HG02943 (cell line): Measurements from ENCODE around the gene DYRK3.
"Not testable (repeated sequence)": the region's sequence is repeated elsewhere in the genome, so short reads cannot be mapped to it uniquely, and the experiment has no call there.

ENCODE experiments used
- ATAC-seq: cut with Tn5 transposase; IDR thresholded peaks from one replicate; pipeline ENCODE4 v1.9.1; 2021; ENCODE audit warnings: mild to moderate bottlenecking, low read depth, moderate library complexity; ENCODE audit not compliant: unreplicated experiment

Gene DYRK3

DNA sequence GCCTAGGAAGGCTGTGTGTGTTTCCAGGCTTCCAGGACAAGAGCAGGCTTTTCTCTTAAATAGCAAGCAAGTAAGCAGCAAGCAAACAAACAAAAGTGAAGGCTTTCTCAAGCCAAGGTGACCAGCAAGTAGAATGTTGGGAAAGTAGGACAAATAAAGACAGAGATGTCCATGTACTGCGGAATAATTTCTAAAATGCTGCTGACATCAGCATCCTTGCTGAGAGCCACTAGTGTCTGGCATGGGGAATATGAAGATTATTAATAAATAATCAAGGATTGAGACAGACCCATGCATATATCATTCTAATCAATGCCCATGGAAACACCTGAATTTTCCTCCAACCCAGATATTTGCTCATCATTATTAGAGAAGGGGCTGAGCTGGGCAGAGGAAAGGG lies 6.4 kb upstream of the DYRK3 start:
- ATAC-seq = no peak

DNA sequence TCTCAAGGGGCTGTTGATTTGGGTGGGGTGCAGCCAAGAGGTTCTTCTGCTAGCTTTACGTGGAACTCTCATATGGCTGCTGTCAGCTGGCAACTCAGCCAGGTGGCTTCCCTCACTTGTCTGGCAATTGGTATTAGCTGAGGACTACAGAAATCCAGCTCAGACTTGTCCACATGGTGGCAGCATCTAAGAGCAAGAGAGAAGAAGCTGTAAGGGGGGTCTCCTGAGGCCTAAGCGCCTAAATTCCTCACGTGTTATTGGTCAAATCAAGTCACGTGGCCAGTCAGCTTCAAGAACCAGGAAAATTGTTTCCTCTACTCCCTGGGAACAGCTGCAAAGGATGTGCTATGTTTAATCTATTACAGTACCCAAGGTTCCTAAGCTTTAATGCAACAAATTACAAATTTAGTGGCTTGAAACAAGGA lies 4.2 kb upstream of the DYRK3 start:
- ATAC-seq = no peak

DNA sequence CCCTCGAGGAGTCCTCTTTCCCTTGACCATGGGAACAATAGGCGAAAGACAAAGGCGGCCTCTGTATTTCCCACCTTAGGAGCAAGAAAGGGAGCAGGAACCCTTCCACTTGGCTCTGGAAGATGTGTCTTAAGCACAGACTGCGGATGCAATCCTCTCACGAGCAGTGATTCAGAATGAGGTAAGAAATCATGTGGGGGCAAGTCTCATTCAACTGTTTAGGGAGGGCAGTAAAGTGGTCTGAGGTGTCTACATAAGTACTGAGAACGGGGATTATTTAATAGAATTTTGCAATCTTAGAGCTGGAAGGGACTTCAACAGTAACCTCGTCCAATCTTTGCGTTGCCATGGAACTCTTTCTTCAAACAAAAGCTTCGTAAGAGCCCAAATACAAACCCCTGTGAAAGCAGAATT lies 1.6 kb upstream of the DYRK3 start:
- no peak for ATAC-seq

DNA sequence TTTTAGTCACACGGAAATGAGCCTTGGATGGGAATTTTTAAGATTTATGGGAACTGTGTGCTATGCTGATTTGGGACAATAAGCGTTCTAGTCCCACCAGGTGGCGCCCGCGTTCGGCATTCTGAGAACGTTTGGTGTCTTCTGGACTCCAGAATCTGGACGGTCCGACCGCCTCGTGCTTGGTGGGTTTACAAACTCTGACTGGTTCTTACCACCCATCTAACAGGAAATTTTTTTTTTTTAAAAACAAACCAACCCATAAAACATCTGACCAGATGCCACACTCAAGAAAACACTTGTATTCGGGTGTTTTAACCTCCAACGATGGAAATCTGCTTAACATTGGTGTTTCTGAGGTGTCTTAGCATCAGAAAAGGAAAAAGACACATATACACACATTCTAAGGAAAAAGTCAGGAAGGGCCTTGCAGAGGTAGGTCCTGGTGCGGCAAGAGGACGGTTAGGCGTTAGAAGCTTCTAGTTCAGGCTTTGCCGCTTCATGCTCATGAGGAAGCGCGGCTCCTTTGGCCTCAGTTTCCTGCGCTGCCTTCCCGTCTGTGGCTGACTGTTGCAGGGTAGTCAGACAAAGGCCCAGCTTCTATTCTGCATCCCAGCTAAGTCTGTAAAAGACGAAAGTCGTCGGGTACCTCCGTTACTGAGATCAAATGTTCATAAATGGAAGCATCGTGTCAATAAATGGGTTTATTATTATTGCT lies 814 bp upstream of the DYRK3 start:
- ATAC-seq = no peak

DNA sequence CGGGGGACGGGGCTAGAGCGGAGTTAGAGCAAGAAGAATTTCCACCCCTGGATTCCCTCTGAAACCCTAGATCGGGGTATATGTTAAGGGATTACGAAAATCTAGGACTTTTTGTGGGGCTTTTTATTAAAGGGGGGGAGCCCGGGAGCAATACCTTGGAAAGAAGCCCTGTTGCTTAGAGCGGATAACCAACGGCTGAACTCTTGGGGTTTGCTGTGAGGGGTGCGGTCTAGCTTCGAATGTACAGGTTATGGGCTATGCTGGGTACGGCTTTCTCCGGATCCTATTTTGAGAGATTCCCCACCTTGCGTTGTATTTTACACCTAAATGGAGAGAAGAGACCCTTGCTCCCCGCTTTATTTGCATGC lies 626 bp downstream of the DYRK3 start:
- ATAC-seq = no peak

DNA sequence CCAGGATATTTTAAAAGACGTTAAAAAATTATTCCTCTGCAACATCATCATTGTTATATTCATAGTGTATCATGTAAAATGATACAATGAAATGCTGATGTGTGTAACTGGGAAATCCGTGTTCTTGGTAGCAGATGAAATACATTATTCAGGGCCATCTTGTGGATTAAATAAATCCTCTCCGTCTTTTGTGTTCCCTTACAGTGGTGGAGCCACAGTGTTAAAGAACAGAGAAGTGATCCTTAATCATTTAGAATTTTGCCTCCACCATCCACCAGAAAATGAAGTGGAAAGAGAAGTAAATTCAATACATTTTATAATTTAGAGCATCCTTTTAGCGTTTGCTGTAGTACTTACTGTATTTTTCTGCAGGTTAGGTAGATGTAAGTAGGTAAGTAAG lies 1.3 kb downstream of the DYRK3 start:
- ATAC-seq = no peak

DNA sequence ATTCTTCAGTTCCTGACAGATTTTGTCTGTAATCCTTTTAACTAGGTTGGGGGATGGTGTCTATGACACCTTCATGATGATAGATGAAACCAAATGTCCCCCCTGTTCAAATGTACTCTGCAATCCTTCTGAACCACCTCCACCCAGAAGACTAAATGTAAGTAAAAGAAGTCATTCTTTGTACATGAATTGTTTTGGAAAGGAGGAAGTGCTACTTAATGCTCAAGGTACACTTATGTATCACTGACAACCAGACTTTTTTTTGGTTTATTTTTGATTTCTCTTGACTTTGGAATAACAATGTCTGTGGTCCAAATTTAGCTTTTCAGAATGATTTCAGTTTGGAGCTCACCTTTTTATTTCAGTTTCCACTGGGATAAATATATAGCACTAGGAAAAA lies 2.3 kb downstream of the DYRK3 start:
- ATAC-seq = no peak

DNA sequence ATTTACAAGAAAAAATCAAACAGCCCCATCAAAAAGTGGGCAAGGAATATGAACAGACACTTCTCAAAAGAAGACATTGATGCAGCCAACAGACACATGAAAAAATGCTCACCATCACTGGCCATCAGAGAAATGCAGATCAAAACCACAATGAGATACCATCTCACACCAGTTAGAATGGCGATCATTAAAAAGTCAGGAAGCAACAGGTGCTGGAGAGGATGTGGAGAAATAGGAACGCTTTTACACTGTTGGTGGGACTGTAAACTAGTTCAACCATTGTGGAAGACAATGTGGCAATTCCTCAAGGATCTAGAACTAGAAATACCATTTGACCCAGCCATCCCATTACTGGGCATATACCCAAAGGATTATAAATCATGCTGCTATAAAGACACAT lies 6.7 kb downstream of the DYRK3 start:
- not testable (repeated sequence) for ATAC-seq

DNA sequence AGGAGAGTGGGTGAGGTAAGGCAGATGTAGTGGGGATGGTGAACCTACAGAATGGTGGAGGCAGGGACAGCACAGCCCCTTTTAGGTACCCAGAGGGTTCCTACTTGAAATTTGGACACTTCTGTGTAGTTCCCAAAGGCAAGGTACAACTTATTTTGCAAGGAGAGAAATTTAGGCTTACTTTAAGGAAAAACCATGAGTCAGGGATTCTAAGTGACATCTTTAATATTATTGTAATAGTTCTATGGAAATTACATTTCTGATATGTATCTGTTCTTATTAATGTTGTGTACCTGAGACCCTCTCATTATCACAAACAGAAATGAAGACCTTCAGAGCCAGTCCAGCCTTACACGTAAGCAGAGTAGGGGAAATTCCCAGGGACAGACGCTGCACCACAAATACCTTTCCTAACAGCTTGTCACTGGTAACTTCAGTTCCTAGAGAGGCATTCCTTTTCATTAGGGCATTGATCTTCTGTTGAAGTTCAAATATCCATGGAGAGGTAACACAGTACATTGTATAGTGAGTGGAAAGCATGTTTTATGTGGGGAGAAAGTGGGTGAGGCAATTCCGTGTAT lies 7.9 kb downstream of the DYRK3 start:
- no peak for ATAC-seq

DNA sequence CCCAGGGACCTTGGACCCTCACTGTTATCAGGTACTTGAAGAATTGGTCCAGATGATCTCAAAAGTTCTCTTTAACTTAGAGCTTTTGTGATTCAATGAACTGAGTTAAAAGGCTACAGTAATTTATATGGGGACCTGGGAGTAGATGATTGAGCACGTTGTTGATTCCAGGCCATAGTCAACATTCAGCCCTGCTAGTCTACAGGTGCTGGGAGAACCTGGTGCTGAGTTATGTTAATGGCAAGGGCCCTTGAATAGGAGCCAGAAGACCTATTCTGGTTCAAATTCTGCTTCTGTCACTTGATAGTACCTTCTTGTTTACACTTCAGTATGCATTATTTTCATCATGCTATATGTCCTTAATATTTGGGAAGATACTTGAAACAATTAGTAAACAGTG lies 11.2 kb downstream of the DYRK3 start:
- ATAC-seq = no peak

DNA sequence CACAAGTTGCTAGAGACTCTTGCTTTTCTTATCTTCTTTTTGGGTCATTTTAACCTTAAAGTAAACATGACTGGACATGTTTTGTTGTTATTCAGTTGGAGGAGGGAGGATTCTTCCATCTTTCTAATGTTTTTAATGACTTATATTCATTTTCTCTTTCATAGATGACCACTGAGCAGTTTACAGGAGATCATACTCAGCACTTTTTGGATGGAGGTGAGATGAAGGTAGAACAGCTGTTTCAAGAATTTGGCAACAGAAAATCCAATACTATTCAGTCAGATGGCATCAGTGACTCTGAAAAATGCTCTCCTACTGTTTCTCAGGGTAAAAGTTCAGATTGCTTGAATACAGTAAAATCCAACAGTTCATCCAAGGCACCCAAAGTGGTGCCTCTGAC lies 11.9 kb downstream of the DYRK3 start:
- no peak for ATAC-seq

DNA sequence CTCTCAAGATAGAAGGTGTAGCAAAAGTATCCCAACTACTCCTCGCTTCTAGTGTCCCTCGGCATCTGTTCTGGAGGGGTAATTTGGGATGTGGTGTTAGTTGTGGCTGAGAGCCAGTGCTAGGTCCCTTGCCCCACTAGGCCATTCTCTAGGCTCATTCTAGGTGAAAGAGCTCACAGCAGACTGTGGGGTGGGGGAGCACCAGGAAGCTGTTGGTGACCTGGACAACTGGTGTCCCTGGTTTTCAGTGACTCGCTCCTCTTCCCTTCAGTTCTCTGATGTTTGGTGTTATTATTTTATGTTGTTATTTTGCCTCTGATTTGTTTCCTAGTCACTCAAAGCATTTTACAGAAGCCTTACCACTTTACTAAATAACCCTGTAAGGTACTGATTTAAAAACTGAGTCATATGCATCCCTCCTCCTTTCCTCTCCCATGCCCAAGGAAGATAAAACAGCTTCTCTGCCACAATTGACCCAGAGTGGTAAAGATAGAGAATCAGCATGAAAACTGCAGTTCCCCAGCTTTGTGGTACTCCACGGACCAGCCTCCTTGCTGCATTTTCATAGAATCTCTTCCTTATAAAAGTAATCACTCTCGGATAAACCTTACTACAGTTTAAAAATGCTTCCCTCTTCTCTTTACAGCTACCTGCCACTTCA lies 14.1 kb downstream of the DYRK3 start:
- ATAC-seq = no peak

DNA sequence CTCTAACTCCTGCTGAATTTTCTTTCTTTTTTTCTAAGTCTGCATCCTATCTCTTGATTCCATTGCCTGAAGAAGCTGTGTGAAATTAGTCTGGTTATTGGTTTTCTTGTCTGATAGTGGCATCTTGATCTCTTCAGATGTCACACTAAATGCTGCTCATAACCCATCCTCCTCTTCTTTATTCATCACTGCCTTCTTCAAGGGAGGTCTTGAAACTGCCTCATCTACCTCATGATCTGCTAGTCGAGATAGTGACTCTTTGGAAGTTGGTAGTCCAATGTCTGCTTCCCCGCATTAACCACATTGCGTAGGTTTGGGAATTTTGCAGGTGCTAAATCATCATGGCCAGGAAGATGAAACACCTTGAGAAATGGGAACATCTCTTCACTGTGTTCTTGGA lies 15.7 kb downstream of the DYRK3 start:
- no peak for ATAC-seq

DNA sequence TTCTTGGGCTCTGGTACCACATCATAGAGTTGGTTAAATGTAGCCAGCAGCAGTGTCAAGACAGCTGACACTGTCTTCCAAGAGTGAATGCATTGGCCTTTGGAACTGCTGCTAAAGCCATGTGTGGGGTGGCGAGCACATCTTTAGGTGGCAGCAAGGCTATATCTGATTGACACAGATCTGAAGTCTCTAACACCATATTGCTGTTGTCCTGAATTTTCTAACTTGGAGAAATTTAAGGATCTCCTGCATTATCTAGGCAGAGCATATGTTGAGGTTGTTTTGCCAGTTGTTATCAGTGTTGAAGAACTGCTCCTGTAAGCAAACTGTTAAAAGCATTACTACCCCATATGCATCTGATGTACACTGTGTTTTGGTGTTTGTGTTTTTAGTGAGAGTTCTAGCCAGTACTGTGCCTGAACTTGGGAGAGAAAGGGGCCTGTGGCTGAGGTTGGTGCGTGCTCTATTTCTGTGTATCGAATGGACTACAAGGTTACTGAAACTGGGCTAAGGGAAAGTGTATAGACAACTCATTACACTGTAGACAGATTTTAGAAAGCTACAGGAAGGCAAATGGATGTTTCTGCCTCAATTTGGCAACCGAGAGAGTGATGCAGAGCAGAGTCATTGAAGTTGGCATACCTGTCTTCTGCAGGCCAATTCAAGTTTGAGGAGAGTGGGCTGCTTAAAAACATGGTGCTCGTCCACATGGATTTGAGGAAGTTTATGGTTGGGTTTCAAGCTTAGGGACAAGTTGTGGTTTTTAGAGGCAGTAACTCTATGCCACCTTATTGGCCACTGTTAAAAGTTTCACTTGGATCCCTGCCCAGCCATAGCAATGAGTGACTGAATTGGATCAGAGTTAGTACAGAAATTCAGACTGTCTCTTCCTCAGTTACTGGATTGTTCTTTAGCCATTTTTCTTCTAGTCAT lies 16.9 kb downstream of the DYRK3 start:
- ATAC-seq = no peak

DNA sequence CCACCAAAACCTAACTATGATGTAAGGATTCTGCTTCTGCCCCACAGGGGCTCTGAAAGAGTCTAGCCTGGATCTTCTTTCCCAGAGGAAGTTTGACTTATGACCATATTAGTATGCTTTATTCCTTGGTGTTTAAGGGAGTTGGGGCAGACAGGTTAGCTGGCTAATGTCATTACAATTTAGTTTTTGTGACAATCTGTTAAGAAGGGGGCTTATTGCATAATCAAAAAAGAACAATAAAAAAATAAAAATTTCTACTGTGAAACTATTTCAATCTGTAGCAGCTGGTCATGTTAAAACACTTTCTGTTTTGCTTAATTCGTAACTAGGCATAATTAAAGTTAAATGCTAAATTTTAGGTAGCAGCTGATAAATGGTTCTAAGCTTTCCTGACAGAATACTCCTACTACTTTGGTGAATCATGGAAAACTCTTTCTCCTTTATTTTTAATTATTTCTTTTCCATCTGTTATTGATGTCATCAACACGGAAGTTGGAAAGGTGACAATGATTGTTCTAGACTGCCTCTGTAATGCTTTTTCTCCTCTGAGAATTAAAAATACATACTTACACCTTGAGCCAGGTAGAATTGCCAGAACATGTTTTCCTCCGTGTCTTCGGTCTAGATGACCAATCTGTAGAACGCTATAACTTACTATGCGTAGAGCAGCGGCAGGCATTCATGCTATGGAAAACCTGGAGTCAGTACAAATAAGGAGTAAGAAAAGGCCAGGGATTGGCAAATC lies 18.6 kb downstream of the DYRK3 start:
- no peak for ATAC-seq

DNA sequence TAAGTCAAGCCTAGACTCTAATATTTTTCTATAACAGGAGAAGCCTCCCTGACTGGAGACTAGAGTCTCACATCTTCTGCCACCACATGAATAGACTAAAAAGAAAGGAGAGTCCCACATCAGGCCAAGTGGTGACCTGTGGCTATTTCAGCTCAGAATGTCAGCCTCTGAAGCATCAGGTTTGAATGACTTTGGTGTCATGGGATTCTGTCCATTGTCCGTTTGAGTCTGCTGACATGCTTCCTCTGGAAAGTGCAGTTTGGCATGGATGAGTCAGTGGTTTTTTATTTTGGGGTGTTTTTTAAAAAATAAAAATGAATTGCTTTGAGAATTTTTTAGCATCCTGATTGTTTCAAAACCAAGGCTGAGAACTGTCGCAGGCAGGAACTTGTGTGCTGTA lies 19.5 kb downstream of the DYRK3 start:
- ATAC-seq = no peak

DNA sequence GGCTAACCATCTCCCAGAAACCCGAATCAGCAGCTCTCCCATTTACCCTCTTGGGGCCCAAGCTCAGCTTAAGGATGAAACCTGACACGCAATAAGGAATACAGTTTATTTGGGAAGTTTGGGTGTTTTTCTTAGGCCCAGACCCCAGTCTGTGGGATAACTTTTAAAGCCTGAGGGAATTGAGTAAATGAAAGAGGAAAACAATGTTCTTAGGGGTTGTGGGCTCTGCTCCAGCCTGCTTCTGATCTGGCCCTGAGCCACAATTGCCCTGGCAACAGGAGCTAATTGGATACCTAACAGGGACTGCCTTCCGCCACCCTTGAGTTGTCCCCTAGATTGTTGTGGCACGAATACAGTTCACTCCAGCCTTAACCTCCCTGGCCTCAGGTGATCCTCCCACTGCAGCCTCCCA lies 20.1 kb downstream of the DYRK3 start:
- no peak for ATAC-seq

DNA sequence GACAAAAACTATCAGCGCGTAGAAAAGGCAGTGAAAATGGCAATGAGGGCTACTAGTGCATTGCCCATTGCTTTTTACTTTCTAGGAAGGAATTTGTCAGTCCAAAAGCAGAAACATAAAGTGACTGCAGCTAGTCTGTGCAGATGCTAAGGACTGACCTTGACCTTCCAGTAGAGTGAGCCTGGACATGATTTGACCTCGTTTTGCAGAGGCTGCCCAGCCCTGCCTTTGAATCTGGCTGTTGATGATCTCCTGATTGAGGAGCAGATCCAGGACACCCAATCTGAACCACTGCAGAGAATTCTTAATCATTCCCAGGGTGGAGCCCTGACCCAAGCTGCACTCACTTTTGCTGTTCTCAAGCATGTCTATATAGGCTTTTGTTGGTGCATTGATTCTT lies 21.6 kb downstream of the DYRK3 start:
- ATAC-seq = no peak

DNA sequence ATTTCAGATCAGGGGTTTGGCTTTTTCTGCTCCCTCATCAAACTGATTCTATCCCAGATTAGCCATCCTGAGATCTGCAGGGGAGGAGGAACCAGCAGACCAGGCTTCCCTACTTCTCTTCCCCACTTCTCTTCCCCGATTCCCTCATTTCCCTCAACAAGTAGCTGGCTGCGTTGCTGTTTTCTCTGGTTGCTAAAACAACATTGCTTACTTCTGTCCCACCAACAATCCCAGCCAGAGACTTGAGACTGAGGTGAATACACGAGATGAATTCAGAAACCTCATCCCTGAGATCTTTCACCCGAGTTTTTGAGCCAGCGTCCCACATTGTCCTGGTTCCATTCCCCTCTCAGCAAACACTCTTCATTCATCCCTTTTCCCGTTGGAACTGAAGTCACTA lies 22.4 kb downstream of the DYRK3 start:
- no peak for ATAC-seq

DNA sequence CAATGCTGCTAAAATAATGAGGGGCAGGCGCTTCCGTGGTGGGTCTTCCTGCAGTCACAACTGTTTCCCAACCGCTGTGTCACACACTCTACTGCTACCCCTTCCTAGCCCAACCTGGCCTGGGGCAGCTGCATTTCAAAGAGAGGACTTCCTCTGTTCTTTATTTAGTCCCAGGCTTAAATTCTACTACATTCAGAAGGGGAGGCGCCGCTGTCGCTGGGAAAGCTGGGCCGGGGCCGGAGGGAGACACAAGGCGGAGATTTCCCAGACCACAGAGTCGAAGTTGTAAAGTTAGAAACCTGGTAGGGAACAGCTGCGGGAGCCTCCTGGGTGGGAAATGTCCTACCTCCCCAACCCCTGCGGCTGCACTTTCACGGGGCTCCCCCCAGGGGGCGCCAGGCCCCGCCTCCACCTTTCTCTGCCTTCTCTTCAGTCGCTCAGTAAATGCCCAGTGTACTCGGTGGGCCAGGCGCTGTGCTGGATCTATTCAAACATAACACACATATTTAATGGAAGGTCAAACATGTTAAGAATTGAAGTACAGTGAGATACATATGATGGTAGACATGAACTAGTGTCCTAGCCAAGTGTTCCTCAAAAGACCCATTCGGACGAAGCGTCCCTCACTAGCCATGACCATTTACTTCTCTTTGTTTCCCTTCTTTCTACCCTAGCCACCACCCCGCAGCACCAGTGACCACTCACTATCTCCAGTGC lies 23.1 kb downstream of the DYRK3 start:
- ATAC-seq = no peak
